Measurements from ENCODE around the gene TXNDC17.

GRCh38 chr17:6667516-6667915 is 26.7 kb downstream of the TXNDC17 start:
- TF ChIP-seq REST (IDR thresholded peaks at IDR 0.05; ENCODE audit: insufficient read depth in 1 of 2, low read depth in 2 of 2, low read length in 2 of 2) (no peak), POLR2AphosphoS5 (IDR thresholded peaks at IDR 0.05; ENCODE audit: low read depth, low read length) (no peak), TAF1 (IDR thresholded peaks at IDR 0.05; ENCODE audit: borderline replicate concordance, insufficient read depth, low read length) (no peak)

Data from PFSK-1 (cell line).